Activated T-cell treated with anti-CD3 and anti-CD28 coated beads for 4 hours (primary cell): ENCODE results near the gene POLR2H.

ENCODE experiments used
- DNase-seq: peaks from one replicate; pipeline ENCODE4 v3.0.0-alpha.2; 2020

Gene POLR2H

GRCh38 chr3:184361532-184361931 is at the start of gene POLR2H, which contains the start of gene CLCN2:
POLR2H (plus strand) TSS chr3:184361710; CDS start chr3:184363493, 1,783 bp downstream.
CLCN2 (minus strand) TSS chr3:184361605; CDS start chr3:184361479, 126 bp downstream.
- DNase-seq = peak; percentile 23

- peak; percentile 91 for DNase-seq
Measured at GRCh38 chr3:184314363-184314699, 47.2 kb upstream of the POLR2H start, which contains the start of gene EIF4G1. EIF4G1 (plus strand) TSS chr3:184314606; CDS start chr3:184315797, 1,191 bp downstream.

- peak; percentile 50 for DNase-seq
Measured at GRCh38 chr3:184314700-184315542, 46.6 kb upstream of the POLR2H start.

DNA sequence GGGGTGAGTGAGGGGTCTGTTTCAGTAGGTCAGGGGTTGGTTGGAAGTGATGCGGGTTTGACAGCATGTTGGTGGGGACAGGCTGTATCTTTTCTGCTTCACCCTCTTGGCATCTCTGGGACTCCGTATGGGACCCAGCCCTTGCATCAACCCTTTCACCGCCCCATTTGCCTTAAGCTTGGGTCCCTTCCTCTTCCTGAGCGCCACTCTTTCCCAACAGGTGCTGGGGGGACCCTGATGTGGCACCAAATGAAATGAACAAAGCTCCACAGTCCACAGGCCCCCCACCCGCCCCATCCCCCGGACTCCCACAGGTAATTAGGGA is 46.0 kb upstream of the POLR2H start:
- DNase-seq = no peak

- DNase-seq = no peak
Measured at GRCh38 chr3:184315871-184316661, 45.4 kb upstream of the POLR2H start.

DNA sequence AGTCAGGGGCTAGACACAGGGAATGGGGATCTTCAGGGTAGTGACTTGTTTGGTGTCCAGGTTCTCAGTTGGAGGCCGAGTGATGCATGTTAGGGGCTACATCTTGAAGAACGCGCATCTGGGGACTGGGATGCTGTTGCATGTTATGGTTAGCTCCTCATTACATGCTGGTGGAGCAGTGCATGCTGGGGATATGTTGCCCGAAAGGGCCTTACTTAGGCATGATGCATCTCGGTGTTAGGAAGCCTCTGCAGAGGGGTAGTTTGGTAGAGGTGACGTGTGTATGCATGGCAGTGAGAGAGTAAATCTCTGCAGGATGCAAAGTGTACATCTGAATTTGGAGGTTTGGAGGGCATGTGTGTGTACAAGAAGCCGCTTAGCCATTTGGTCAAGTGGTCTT is 44.7 kb upstream of the POLR2H start:
- DNase-seq = no peak

GRCh38 chr3:184317201-184317600 is 44.3 kb upstream of the POLR2H start:
- DNase-seq = no peak

GRCh38 chr3:184320104-184320445 is 41.4 kb upstream of the POLR2H start:
- peak; percentile 52 for DNase-seq

DNA sequence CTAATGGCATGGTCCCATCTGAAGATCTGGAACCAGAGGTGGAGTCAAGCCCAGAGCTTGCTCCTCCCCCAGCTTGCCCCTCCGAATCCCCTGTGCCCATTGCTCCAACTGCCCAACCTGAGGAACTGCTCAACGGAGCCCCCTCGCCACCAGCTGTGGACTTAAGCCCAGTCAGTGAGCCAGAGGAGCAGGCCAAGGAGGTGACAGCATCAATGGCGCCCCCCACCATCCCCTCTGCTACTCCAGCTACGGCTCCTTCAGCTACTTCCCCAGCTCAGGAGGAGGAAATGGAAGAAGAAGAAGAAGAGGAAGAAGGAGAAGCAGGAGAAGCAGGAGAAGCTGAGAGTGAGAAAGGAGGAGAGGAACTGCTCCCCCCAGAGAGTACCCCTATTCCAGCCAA is 39.8 kb upstream of the POLR2H start:
- no peak for DNase-seq

- DNase-seq = no peak
Measured at GRCh38 chr3:184322731-184323487, 38.6 kb upstream of the POLR2H start.

- no peak for DNase-seq
Measured at GRCh38 chr3:184323696-184324095, 37.8 kb upstream of the POLR2H start.

DNA sequence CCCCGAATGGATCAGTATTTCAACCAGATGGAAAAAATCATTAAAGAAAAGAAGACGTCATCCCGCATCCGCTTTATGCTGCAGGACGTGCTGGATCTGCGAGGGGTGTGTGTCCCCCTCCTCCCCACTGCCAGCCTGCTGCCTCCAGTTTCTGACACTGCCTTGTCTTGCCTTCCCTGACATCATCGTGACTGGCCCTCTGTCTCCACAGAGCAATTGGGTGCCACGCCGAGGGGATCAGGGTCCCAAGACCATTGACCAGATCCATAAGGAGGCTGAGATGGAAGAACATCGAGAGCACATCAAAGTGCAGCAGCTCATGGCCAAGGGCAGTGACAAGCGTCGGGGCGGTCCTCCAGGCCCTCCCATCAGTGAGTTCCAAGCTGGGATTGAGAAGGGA is 36.2 kb upstream of the POLR2H start:
- no peak for DNase-seq

DNA sequence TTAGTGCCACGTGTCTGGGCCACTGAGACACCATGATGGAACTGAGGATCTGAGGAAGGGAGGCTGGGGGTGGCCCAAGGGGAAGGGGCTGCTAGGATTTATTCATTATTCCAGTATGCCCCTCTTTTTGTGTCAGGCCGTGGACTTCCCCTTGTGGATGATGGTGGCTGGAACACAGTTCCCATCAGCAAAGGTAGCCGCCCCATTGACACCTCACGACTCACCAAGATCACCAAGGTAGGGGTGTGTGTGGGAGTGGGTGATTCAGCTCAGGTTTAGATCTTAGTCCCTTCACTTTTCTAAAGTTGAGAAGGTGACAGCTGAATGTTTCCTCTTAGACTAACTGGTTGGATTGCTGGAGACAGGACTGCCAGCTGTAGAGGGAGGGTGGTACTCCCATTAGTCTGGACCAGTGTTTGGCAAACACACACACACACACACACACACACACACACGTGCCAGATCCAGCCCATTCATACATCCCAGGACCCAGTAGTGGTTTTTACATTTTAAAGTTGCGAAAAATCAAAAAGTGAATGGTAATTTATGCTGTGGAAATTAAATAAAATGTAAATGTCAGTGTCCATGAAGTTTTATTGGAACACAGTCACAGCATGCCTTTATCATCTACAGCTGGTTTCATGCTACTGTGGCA is 35.7 kb upstream of the POLR2H start:
- DNase-seq = no peak

DNA sequence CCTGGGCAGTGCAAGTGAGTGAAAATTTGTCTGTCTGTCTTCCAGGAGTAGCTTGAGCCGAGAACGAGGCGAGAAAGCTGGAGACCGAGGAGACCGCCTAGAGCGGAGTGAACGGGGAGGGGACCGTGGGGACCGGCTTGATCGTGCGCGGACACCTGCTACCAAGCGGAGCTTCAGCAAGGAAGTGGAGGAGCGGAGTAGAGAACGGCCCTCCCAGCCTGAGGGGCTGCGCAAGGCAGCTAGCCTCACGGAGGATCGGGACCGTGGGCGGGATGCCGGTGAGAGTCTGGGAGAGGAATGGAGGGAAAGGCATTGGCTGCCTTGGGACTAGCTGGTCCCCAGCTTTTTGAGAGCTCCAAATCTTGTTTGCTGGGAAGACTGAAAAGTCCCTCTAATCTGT is 34.3 kb upstream of the POLR2H start:
- DNase-seq = no peak

DNA sequence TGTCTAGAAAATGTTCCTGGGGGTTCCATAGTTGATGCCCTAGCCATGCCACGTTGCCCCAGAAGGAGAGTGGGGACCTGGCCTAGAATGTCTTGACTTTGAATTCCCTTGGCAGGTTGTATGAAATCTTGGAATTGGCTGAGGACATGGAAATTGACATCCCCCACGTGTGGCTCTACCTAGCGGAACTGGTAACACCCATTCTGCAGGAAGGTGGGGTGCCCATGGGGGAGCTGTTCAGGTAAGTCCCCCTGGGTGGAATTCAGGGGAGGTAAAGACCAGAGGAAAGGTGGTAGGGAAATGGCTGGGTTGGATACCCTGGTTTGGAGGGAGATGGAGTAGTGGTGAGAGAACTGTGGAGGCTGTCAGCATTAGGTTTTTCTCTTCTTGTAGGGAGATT is 33.0 kb upstream of the POLR2H start:
- no peak for DNase-seq

- no peak for DNase-seq
Measured at GRCh38 chr3:184332370-184333090, 29.0 kb upstream of the POLR2H start.

GRCh38 chr3:184333190-184333589 is 28.3 kb upstream of the POLR2H start:
- no peak for DNase-seq

DNA sequence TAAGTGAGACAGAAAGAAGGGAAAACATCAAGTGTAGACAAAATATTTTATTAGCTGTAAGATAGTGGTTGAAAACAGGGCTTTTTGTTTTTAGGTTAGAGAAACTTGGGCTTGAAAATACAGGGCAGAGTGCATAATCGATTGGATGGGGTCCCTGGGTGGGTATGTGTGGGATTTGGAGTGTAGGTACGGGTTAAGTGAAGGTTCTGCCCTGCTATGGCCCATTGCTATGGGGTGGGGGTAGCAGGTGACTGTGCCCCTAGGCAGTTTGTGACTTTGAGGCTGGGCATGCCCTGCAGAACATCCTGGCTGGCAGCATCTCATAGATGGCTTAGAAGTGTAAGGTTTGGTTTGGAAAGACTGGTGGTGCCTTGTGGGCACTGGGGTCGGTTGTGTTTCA is 27.8 kb upstream of the POLR2H start:
- no peak for DNase-seq

DNA sequence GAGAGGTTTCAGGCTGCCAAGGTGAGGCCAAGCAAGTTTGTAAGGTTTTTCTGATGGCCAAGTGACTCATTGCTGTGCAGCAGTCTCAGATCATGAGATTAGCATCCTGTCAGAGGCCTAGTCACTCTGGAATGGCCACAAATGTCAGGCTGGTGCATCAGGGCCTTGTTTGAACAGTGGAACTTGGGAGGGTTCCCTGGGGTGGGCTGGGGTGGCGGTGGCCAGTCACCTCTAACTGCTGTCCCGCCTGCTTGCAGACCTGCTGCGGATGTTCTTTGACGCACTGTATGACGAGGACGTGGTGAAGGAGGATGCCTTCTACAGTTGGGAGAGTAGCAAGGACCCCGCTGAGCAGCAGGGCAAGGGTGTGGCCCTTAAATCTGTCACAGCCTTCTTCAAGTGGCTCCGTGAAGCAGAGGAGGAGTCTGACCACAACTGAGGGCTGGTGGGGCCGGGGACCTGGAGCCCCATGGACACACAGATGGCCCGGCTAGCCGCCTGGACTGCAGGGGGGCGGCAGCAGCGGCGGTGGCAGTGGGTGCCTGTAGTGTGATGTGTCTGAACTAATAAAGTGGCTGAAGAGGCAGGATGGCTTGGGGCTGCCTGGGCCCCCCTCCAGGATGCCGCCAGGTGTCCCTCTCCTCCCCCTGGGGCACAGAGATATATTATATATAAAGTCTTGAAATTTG is 26.9 kb upstream of the POLR2H start:
- DNase-seq = no peak

DNA sequence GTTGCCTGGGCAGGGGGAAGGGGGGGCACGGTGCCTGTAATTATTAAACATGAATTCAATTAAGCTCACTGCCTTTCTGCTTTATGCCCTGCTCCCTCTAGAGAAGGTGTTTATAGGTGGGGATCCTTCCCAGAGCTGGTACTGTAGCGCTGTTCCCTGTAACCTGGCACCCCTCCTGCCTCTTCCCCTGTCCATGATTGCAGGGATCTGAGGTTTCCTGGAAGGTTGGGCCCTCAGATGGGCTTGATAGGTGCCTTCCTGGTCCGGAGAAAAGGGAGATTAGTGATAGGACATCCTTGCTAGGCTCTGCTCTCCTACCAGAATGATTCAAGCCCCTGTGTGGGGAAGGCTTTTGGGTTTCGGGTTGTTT is 26.2 kb upstream of the POLR2H start:
- DNase-seq = no peak

DNA sequence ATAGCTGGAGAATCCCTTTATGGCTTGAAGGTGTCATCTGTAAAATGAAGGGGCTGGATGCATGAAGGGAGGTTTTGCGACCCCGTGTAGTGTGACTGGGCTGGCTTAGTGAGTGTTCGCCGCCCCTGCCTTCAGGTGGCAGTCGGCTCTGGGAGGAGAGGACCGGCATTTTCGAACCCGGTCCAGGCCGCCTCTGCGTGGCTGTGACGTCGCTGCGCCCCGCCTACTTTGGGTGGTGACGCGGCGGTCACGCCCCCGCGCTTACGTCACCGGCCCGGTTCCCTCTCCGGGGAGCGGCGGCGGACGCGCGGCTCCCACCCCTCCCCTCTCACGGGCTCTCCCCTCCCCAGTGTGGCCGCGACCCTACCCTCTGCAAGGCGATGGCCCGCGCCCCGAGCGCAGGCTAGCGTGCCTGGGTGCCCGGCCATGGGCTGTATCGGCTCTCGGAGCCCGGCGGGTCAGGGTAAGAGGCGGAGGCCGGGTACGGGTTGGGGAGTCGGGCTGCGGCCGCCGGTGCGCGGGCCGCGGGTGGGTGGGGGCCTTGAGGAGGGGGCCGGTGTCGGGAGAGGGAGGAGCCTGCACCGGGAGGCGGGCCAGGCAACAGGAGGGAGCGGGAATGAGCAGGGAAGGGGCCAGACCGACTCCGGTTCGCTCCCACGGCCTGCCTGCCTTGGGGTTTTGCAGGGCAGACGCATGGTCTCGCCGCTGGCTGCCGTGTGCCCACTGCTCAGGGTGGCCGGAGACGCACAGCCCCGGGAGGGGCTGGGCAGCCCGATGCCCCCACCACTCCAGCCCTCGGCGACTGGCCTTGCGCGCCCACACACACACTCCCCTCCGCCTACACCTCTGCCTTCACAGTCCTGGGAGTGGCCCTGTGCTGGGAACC is 25.6 kb upstream of the POLR2H start:
- DNase-seq = peak; percentile 87
